Measurements from ENCODE around the gene PHRF1.

PHRF1 gene

DNA sequence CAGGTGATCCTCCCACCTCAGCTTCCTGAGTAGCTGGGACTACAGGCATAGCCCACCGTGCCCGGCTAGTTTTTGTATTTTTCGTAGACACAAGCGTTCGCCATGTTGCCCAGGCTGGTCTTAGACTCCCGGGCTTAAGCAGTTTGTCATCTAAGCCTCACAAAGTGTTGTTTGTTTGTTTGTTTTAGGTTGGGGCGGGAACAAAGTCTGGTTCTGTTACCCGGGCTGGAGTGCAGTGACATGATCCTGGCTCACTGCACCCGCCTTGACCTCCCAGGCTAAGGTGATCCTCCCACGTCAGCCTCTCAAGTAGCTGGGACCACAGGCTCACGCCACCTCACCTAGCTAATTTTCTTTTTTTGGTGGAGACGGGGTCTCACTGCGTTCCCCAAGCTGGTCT lies 26.9 kb downstream of the PHRF1 start:
- DNase-seq = no peak

DNA sequence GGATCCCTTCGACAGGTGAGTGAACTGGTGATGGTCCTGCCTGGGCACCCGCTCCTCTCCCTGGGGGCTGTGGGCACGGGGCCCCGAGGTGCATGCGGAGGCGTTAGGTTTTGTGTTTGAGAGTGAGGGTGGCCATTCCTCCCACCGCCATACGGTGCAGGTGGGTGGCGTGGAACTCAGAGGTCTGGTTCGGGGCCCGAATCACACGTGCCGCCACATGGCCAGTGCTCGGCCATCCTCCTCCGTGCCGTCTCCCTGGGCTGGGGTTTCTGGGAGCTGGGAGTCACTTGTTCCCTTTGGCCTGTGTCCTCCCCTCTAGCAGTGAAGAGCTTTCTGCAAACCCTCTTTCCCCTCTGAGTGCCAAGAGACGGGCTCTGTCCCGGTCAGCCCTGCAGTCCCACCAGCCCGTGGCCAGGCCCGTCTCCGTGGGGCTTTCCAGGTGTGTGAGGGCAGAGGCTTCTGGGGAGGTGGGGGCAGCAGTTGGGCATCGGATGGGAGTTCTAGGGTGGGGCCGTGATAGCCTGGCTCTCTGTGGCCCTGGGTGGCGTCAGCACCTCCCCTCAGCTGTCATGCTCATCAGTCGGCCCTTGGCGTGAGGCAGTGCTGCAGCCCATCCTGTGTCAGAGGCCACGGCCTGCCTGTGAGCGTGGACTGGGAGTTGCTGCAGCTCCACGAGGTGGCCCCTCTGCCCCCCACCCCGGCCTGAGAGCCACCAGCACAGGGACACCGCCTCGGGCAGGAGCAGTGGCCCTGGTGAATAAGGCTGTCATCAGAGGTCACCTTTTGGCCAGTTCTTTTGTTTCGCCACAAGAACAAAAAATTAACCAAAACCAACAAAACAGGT lies 29.2 kb downstream of the PHRF1 start:
- no peak for DNase-seq

DNA sequence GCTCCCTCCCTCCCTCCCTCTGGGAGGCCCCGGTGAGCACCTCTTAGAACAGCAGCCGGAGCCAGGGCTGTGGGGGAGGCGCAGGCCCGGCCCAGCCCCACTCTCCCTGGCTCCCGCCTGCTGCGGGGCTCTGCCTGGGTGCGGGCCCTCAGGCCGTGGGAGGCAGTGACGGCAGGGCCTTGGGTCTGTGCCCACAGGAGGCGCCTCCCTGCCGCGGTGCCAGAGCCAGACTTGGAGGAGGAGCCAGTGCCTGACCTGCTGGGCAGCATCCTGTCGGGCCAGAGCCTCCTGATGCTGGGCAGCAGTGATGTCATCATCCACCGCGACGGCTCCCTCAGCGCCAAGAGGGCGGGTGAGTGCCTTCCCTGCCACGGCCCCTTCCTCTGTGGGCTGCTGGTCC lies 30.0 kb downstream of the PHRF1 start:
- DNase-seq = no peak

DNA sequence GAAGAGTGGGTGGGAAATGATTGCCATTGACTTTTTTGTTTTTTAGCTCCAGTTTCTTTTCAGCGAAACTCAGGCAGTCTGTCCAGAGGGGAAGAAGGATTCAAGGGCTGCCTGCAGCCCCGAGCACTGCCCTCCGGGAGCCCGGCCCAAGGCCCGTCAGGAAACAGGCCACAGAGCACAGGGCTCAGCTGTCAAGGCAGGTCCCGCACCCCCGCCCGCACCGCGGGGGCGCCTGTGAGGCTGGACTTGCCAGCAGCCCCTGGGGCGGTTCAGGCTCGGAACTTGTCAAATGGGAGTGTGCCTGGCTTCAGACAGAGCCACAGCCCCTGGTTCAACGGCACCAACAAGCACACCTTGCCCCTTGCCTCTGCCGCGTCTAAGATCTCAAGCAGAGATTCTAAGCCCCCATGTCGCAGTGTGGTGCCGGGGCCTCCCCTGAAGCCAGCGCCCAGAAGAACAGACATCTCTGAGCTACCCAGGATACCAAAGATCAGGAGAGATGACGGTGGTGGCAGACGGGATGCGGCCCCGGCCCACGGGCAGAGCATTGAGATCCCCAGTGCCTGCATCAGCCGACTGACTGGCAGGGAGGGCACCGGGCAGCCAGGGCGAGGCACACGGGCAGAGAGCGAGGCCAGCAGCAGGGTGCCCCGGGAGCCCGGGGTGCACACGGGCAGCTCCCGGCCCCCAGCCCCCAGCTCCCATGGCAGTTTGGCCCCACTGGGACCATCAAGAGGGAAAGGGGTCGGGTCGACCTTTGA lies 30.9 kb downstream of the PHRF1 start:
- DNase-seq = no peak

DNA sequence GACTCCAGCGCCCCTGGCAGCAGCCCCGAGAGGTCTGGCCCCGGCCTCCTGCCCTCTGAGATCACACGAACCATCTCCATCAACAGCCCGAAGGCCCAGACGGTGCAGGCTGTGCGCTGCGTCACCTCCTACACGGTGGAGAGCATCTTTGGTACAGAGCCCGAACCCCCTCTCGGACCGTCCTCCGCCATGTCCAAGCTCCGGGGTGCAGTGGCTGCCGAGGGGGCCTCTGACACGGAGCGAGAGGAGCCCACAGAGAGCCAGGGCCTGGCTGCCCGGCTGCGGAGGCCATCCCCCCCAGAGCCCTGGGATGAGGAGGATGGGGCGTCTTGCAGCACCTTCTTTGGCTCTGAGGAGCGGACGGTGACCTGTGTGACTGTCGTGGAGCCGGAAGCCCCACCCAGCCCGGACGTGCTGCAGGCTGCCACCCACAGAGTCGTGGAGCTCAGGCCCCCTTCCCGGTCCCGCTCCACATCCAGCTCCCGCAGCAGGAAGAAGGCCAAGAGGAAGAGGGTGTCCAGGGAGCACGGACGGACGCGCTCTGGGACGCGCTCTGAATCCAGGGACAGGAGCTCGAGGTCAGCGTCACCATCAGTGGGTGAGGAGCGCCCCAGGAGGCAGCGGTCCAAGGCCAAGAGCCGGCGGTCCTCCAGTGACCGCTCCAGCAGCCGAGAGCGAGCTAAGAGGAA lies 31.8 kb downstream of the PHRF1 start:
- no peak for DNase-seq

DNA sequence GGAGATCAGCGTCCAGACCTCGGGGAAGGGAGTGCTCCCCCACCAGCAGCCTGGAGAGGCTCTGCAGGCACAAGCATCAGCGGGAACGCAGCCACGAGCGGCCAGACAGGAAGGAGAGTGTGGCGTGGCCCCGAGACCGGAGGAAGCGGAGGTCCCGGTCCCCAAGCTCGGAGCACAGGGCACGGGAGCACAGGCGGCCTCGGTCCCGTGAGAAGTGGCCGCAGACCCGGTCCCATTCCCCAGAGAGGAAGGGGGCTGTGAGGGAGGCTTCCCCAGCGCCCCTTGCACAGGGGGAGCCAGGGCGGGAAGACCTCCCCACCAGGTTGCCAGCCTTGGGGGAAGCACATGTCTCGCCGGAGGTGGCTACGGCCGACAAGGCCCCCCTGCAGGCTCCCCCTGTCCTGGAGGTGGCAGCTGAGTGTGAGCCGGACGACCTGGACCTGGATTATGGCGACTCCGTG lies 32.6 kb downstream of the PHRF1 start:
- DNase-seq = no peak

DNA sequence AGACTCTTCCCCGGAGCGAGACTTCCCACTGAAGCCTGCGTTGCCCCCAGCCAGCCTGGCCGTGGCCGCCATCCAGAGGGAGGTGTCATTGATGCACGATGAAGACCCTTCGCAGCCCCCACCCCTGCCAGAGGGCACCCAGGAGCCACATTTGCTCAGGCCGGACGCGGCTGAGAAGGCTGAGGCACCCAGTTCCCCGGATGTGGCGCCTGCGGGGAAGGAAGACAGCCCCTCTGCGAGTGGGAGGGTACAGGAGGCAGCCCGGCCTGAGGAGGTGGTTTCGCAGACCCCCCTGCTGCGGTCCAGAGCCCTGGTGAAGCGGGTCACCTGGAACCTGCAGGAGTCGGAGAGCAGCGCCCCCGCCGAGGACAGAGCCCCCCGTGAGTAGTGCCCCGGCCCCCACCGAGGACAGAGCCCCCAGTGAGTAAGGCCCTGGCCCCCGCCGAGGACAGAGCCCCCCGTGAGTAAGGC lies 33.1 kb downstream of the PHRF1 start:
- DNase-seq = no peak

DNA sequence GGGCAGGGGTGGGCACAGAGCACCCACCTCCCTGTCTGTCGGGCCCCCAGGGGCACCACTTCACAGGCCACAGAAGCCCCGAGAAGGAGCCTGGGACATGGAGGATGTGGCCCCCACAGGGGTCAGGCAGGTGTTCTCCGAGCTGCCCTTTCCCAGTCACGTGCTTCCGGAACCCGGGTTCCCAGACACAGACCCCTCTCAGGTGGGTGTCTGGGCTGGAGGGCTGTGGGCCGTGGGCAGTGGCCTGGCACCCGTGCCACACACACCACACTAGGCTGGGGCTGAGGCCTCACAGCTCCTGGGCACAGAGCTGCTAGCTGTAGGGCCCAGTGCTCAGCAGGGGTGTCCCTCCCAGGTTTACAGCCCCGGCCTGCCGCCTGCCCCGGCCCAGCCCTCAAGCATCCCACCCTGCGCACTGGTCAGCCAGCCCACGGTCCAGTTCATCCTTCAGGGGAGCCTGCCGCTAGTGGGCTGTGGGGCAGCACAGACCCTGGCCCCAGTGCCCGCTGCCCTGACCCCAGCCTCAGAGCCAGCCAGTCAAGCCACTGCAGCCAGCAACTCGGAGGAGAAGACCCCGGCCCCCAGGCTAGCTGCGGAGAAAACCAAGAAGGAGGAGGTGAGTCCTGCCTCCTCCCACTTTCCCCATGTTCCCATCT lies 34.0 kb downstream of the PHRF1 start:
- no peak for DNase-seq

DNA sequence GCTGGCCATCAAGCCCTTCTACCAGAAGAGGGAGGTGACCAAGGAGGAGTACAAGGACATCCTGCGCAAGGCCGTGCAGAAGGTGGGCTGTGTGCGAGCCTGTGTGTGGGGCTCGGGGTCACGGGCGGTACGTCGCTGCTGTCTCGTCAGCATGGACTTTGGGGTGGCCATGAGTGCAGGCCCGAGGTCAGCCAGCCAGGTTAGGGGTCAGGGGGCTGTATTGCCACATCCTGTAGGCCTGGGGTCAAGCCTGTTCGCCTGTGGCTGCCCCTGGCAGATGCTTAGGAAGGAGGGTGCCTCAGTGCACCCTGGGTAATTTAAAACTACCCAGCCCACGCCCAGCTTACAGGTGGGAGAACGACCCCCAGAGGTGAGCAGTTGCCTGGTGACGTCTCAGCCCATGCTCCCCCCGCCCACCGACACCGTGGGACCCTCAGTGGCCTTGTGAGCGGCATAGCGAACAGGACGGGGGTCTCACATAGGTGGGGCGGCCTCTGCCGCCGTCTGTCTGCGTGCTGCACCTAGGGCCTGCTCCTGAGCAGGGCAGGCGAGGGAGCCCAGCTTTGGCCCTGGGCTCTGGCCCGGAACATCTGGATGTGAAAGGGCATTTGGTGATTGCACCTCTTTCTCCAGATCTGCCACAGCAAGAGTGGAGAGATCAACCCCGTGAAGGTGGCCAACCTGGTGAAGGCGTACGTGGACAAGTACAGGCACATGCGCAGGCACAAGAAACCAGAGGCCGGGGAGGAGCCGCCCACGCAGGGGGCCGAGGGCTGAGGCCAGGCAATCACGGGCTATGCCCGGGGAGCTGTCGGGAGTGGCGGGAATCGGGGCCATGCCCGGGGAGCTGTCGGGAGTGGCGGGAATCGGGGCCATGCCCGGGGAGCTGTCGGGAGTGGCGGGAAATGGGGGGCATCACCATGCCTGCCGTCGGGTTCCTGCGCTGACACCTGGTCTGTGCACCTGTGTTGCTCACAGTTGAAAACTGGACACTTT lies 35.0 kb downstream of the PHRF1 start:
- no peak for DNase-seq

DNA sequence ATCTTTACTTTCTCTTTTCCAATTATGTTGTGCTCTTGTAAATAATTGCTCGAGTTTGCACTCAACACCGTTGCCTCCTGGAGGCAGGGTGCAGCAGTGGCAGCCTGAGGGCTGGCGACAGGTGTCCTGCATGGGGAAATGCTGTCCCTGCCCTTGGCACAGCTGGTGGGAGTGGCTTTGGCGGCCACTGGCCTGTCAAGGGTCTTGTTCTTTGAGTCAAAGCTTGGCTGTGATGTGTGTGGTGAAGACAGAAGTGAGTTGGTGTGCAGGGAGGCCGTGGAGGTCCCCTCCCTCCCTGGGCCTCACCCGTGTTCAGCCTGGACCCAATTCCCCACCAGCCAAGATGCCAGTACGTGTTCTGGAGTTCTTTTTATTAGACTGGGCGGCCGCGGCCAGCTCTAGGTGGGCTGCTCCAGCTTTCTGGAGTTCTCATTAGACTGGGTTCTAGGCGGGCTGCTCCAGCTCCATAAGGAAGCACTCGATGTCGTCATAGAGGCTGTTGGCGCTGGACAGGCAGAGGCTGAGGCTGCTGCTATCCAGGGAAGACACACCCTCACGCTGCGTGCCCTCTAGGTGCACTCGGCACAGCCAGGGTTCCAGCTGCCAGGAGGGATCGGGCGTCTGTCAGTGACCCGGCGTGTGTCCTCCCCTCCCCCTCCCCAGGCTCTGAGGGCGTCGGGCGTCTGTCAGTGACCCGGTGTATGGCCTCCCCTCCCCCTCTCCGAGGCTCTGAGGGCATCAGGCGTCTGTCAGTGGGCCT lies 36.1 kb downstream of the PHRF1 start:
- DNase-seq = no peak

DNA sequence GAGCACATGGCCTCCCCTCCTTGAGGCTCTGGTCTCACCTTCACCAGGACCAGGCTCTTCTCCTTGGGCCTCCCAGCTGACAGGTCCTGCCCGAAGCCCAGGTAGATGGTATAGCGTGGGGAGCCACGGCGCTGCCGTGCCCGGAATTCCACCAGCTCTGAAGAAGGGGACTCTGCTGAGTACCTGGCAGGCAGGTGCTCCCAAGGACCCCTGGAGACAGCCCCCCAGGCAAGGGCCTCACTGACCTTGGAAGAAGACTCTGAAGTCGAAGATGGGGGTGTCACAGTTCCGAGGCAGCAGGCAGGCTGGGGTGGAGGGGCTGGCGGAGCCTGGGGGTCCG lies 36.7 kb downstream of the PHRF1 start:
- DNase-seq = no peak

DNA sequence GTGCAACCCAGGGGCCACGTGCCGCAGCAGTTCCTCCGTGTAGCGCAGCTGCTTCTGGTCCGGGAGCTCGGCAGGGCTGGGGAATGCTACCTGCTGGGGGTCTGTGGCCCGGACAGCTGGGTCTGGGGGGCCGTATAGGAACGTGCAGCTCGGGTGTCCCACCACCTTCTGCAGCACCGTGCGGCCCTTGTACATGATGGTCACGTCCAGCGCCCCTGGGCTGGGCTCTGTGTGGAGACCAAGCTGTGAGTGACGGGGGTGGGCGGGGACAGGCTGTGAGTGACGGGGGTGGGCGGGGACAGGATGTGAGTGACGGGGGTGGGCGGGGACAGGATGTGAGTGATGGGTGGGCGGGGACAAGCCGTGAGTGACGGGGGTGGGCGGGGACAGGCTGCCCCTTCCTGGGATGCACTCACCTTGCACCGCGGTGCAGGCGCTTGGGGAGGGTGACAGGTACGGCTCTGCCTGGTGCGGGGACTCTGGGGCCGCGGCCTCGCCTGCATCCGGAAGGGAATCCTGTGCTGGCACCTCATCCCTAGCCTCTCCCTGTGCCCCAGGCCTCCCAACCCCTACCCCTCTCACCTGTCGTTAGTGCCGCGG lies 37.2 kb downstream of the PHRF1 start:
- DNase-seq = peak; percentile 11

DNA sequence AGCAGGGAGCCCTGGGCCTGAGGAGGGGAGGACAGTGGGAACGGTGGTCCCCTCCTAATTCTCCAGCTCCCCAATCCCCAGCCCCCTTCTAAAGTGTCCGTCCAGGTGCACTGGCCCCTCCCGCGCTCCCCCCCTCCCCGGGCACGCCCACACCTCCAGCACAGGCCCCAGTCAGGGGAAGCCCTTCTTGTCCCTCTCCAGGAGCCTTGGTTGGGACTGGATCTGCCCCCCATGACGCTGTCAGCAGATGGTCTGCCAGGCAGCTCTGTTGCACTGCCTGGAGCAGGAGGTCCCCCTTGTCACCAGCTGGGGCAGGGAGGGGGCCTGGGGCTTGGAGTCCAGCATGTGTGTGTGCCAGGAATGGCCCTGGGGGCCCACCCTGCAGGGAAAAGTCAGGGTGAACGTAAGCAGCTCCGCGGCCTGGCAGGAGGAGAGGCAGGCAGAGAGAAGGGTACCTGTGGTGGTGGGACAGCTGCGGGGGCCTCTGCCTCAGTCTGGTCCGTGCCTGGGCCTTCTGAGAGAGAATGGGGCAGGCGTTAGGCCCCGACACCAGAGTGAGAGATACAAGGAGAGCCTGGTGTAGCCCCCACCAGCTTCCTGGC lies 37.9 kb downstream of the PHRF1 start:
- DNase-seq = peak; percentile 2

DNA sequence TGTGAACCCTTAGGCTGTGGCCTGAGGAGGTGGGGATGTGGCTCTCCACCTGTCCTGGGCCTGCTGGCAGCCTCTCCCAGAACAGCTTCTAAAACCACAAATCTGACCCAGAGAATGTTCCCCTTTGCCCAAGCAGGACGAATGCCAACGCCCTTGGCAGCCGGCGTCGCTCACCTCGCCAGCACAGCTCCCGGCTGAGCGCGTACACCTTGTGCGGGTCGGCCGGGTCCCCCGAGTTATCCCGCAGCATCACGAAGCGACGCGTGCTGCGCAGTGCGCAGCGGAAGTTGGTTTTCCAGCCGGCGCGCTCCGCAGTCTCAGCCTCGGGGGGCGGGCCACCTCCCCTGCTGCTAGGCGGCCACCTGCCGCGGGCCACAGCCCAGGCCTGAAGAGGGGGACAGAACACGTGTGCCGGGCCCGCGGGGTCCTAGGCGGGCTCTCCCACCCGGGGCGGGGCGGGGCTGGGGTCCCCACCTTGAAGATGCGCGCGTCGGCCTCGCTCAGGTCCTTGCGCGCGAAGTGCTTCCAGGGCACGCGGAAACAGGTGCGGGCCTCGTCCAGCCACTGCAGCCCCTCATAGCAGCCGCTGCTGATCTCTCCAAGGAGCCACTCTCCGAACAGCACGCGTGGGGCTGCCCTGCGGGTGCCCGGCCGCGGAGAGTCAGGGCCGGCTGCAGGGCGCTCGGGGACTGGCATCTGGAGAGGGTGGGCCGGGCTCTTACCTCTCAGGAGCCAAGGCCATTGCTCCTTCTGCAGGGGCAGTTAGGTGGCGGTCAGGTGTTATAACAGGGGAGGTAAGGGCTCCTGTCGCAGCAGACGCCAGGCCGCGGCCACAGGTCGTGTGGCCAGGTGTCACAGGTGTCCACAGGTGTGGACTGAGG lies 38.6 kb downstream of the PHRF1 start:
- DNase-seq = no peak

DNA sequence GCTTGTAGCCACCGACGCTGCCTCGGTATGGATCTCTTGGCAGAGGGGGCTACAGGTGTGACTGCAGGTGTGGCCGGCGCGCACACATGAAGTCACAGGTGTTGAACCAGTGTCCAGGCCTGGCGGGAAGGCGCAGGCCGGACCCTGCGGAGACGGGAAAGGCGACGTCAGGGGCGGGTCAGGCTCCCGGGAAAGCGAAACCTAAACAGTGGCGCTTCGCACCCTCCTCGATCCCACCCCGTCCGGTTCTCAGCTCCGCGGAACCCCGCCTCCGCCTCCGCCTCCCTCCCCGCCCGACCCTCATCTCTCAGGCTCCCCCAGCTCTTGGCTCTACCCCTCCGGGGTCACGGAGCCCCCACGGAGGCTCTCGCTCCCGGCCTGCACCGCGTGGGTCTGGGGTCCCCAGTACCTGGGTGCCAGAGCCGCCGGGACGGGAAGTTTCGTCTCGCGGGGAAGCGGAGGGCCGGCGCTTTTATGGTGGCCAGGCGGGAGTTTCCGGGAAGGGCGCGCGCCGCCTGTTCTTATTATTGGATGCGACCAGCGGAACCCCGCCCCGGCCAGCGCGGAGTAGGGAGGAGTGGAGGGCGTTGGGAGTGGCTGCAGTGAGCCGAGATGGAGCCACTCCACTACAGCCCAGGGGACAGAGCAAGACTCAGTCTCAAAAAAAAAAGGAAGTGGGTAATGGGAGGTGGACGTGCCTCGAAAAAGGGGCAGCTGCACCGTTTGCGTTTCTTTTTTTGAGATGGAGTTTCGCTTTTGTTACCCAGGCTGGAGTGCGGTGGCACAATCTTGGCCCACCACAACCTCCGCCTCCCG lies 39.4 kb downstream of the PHRF1 start, which contains the start of gene IRF7:
Gene IRF7 (minus strand): TSS at position 447 of the 816 bp plus-strand sequence. CDS start 586 bp downstream, outside the sequence.
- DNase-seq = peak; percentile 55

DNA sequence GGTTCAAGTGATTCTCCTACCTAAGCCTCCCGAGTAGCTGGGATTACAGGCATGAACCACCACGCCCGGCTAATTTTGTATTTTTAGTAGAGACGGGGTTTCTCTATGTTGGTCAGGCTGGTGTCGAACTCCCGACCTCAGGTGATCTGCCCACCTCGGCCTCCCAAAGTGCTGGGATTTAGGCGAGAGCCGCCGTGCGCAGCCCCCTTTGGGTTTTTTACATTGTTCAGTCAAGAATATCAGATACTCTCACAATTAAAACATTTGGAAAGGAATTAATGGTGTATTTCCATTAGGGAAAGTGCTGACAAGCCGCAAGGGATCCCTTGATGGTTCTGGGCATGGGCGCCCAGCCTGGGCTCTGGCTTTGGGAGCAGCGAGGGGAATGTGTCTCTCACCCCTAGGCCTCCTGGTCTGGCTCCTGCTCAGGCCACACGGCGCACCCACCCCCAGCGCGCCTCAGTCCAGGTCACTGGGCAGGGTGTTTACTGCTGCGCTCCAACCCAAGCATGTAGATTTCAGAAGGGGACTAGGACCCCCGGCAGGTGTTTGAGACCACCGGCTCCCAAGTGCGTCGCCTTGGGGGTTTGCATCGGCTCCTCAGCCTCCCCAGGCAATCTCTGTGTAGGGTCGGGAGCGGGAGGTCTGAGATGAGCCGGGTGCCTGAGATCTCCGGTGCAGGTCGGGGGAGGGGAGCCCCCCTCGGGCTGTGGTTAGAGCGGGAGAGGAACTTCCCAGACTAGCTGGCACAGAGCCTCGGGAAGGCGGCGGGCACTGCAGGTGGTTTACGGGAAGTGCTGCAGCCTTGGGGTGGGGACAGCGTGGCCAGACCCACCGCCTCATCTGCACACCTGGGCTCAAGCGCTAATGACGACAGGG lies 40.3 kb downstream of the PHRF1 start:
- DNase-seq = no peak
